K562 (cell line): ENCODE results near the gene RNF212B. TPM values are rescaled to one million over a fixed set of nuclear protein-coding genes. Genes with fewer than 3 reads are reported as not detected.

Experiments
- CAMTA2 ChIP-seq: fragments of 250-450 bp; sonication (Bioruptor Pico); conservative IDR thresholded peaks from 2 replicates; pipeline ENCODE4 v1.5.1; 2022
- CBX1 ChIP-seq: sonication (generic); IDR thresholded peaks from 2 replicates; pipeline ENCODE4 v1.6.1; 2016; ENCODE audit warnings: antibody characterized with exemption, low read depth, mild to moderate bottlenecking
- CXXC5 ChIP-seq: fragments of 250-450 bp; sonication (Bioruptor Pico); IDR thresholded peaks from 2 replicates; pipeline ENCODE4 v1.8.0; 2022; ENCODE audit warnings: inconsistent platforms, mild to moderate bottlenecking, moderate library complexity
- DIDO1 ChIP-seq: fragments of 450-650 bp; IDR thresholded peaks from 2 replicates; pipeline ENCODE4 v1.6.1; 2016; ENCODE audit warnings: low read depth, missing biosample characterization, missing genetic modification characterization
- EGR1 ChIP-seq: fragments of 450-650 bp; conservative IDR thresholded peaks from 2 replicates; pipeline ENCODE4 v1.6.1; 2017; ENCODE audit warnings: mild to moderate bottlenecking
- ELF1 ChIP-seq: fragments of 200-800 bp; sonication (Bioruptor generic); IDR thresholded peaks from 2 replicates; pipeline ENCODE4 v1.6.1; 2016; ENCODE audit warnings: missing genetic modification characterization, missing compliant biosample characterization
- FOXP4 ChIP-seq: sonication (generic); formaldehyde crosslinking; IDR thresholded peaks from 2 replicates; pipeline ENCODE4 v1.8.0; 2022; ENCODE audit warnings: mild to moderate bottlenecking, missing genetic modification reagents, borderline replicate concordance
- GABPA ChIP-seq: fragments of 200-800 bp; sonication (Bioruptor generic); conservative IDR thresholded peaks from 2 replicates; pipeline ENCODE4 v1.6.1; 2016; ENCODE audit warnings: low read depth, missing genetic modification characterization, missing compliant biosample characterization
- HSF4 ChIP-seq: fragments of 250-450 bp; sonication (Bioruptor Pico); IDR thresholded peaks from 2 replicates; pipeline ENCODE4 v2.1.2; 2022; ENCODE audit warnings: mild to moderate bottlenecking, moderate library complexity, borderline replicate concordance
- KAT8 ChIP-seq: fragments of 450-650 bp; IDR thresholded peaks from 2 replicates; pipeline ENCODE4 v1.6.1; 2016; ENCODE audit warnings: low read depth, mild to moderate bottlenecking
- KDM1A ChIP-seq, 2 experiments: fragments of 450-650 bp; IDR thresholded peaks; 2 replicates each; pipeline ENCODE4 v1.6.1; 2016; ENCODE audit warnings: mild to moderate bottlenecking in 2 of 2
- KLF13 ChIP-seq: fragments of 450-650 bp; IDR thresholded peaks from 2 replicates; pipeline ENCODE4 v1.6.1; 2016; ENCODE audit warnings: missing genetic modification characterization, low read depth, mild to moderate bottlenecking, missing compliant biosample characterization, moderate library complexity, borderline replicate concordance
- MAFK ChIP-seq: IDR thresholded peaks from 2 replicates; pipeline ENCODE4 v1.6.1; 2011; ENCODE audit warnings: low read length, improper control_type of control experiment
- MTA3 ChIP-seq: fragments of 450-650 bp; formaldehyde crosslinking; IDR thresholded peaks from 2 replicates; pipeline ENCODE4 v1.6.1; 2017; ENCODE audit warnings: mild to moderate bottlenecking, borderline replicate concordance
- NCOA4 ChIP-seq: fragments of 450-650 bp; IDR thresholded peaks from 2 replicates; pipeline ENCODE4 v1.6.1; 2018; ENCODE audit warnings: mild to moderate bottlenecking; ENCODE audit not compliant: partially characterized antibody
- NFIC ChIP-seq: fragments of 450-650 bp; IDR thresholded peaks from 2 replicates; pipeline ENCODE4 v1.6.1; 2017; ENCODE audit warnings: mild to moderate bottlenecking, inconsistent platforms
- TAF1 ChIP-seq: IDR thresholded peaks from 2 replicates; pipeline ENCODE4 v1.6.1; 2011; ENCODE audit warnings: mild to moderate bottlenecking, low read length, moderate library complexity; ENCODE audit not compliant: insufficient read depth, control insufficient read depth, severe bottlenecking; ENCODE audit errors: extremely low read depth
- TEAD4 ChIP-seq, 2 experiments: sonication (generic) in 1 of 2; formaldehyde crosslinking in 1 of 2; IDR thresholded peaks; 2 replicates each; pipeline versions ENCODE4 v1.6.1 to v1.8.0; 2012 to 2022; ENCODE audit warnings: borderline replicate concordance in 1 of 2, inconsistent platforms in 1 of 2, low read length in 1 of 2, mild to moderate bottlenecking in 1 of 2, missing genetic modification reagents in 1 of 2
- U2AF2 ChIP-seq: fragments of 200-400 bp; formaldehyde crosslinking; optimal IDR thresholded peaks from 2 replicates; pipeline ENCODE3; 2017; ENCODE audit warnings: low read depth, mild to moderate bottlenecking, low read length
- USF1 ChIP-seq: sonication (generic); formaldehyde crosslinking; IDR thresholded peaks from 2 replicates; pipeline ENCODE4 v1.9.0; 2022; ENCODE audit warnings: mild to moderate bottlenecking, missing genetic modification reagents
- XRCC5 ChIP-seq: fragments of 200-400 bp; formaldehyde crosslinking; IDR thresholded peaks from 2 replicates; pipeline ENCODE4 v1.6.1; 2017; ENCODE audit warnings: low read depth, mild to moderate bottlenecking, low read length
- ZBTB7A ChIP-seq: IDR thresholded peaks from 2 replicates; pipeline ENCODE4 v1.6.1; 2011; ENCODE audit warnings: low read depth, mild to moderate bottlenecking, low read length, moderate library complexity, borderline replicate concordance; ENCODE audit not compliant: control insufficient read depth
- ZNF12 ChIP-seq: sonication (generic); formaldehyde crosslinking; IDR thresholded peaks from 2 replicates; pipeline ENCODE4 v1.4.0; 2020; ENCODE audit warnings: mild to moderate bottlenecking, missing genetic modification reagents
- ZNF398 ChIP-seq: fragments of 250-450 bp; sonication (Bioruptor Pico); IDR thresholded peaks from 2 replicates; pipeline ENCODE4 v1.8.0; 2021; ENCODE audit warnings: moderate library complexity, mild to moderate bottlenecking, inconsistent platforms
- ZNF431 ChIP-seq: sonication (generic); formaldehyde crosslinking; IDR thresholded peaks from 2 replicates; pipeline ENCODE4 v1.8.0; 2022; ENCODE audit warnings: mild to moderate bottlenecking, missing genetic modification reagents
- polyA plus RNA-seq, 8 experiments: library from polyadenylated mRNA; depleted of rRNA in 4 of 8; stranded (reverse) in 5 of 8; unstranded in 3 of 8; fragments of >200 nt; fragmentation: Nextera tagmentation in 2 of 8; fragmentation: Illumina TruSeq in 1 of 8; extraction: Ambion mirVana in 2 of 8; extraction: Trizol in 1 of 8; gene quantifications; 2 replicates each; pipeline versions ENCODE4 v1.2.1 to v1.2.3, GENCODE V29; 2011 to 2014; ENCODE audit warnings: inconsistent platforms in 1 of 8, missing spikeins in 1 of 8
- total RNA-seq, 7 experiments: library from RNA; depleted of rRNA in 6 of 7; stranded (reverse); fragments of >200 nt in 6 of 7; fragmentation: Illumina TruSeq in 2 of 7; extraction: Trizol in 2 of 7; gene quantifications; 2 replicates each; pipeline versions ENCODE4 v1.2.1 to v1.2.3, GENCODE V29; 2011 to 2021; ENCODE audit warnings: low replicate concordance in 1 of 7

The RNF212B gene
- total and polyA plus RNA-seq, 9 of the 15 experiments (the other 6 are each of a cell fraction or from before 2014, with no cell fraction given), result 0.15 to 0.43 (median 0.27) TPM; not detected in 3

- peak; percentile 58 for TF ChIP-seq TAF1
- TF ChIP-seq TEAD4 (IDR thresholded peaks at IDR 0.05; ENCODE audit: low read length), result no peak; the same call in 1 of the 2 replicates
- TF ChIP-seq TEAD4 (CRISPR knock-in tag; IDR thresholded peaks at IDR 0.05; ENCODE audit: borderline replicate concordance), result peak; percentile 95; the same call in 1 of the 2 replicates
- TF ChIP-seq ZBTB7A, result 0 out of 2 replicates have a peak, but pooled peaks have one; percentile 56
- TF ChIP-seq CBX1, result peak; percentile 16; the same call in 1 of the 2 replicates
- TF ChIP-seq MAFK, result peak; percentile 85
- TF ChIP-seq FOXP4 (CRISPR knock-in tag), result peak; percentile 97; the same call in 1 of the 2 replicates
- peak; percentile 89 for TF ChIP-seq USF1
- no peak for TF ChIP-seq GABPA (tag)
- TF ChIP-seq KAT8, result no peak
- TF ChIP-seq MTA3, result peak; percentile 80
- TF ChIP-seq EGR1, result peak; percentile 84
- no peak for TF ChIP-seq KDM1A (IDR thresholded peaks at IDR 0.05)
- TF ChIP-seq NFIC, result no peak; the same call in 1 of the 2 replicates
- no peak for TF ChIP-seq ZNF12 (CRISPR knock-in tag)
- peak; percentile 99 for TF ChIP-seq CXXC5 (CRISPR knock-in tag)
- TF ChIP-seq ELF1 (tag), result no peak
- no peak for TF ChIP-seq DIDO1 (tag)
- TF ChIP-seq ZNF431 (CRISPR knock-in tag), result no peak
- TF ChIP-seq HSF4 (CRISPR knock-in tag), result no peak
- TF ChIP-seq U2AF2, result no peak
- peak; percentile 89; the same call in 1 of the 2 replicates for TF ChIP-seq XRCC5
- no peak for TF ChIP-seq NCOA4
- TF ChIP-seq CAMTA2, result no peak
- TF ChIP-seq KLF13 (tag), result peak; percentile 54
- no peak for TF ChIP-seq ZNF398 (CRISPR knock-in tag)
Observed at GRCh38 chr14:23301288-23301968, 63.7 kb downstream of the RNF212B start (continued).
